Cardiac fibroblast (primary cell): ENCODE results near the gene KRTAP5-3.
"Not testable (repeated sequence)": the region's sequence is repeated elsewhere in the genome, so short reads cannot be mapped to it uniquely, and the experiment has no call there.

Experiments
- DNase-seq, 2 donors: peaks; one replicate each; pipeline versions ENCODE4 v3.0.0 to v3.0.0-alpha.2; 2010; ENCODE audit warnings: low read depth in 2 of 2
- H3K4me3 ChIP-seq, 2 donors: replicated peaks in 1 of 2; 1 replicate in 1 of 2; 2 replicates in 1 of 2; pipeline ENCODE4 v1.5.1; 2011; ENCODE audit warnings: low read depth in 2 of 2, low read length in 2 of 2, mild to moderate bottlenecking in 2 of 2, moderate library complexity in 1 of 2
- CTCF ChIP-seq: IDR thresholded peaks from one replicate; pipeline ENCODE4 v1.5.1; 2011; ENCODE audit warnings: low read depth, mild to moderate bottlenecking, low read length, inconsistent platforms

Gene KRTAP5-3

GRCh38 chr11:1619449-1619848, 11.2 kb upstream of the KRTAP5-3 start:
- no peak overlapping the region for H3K4me3 ChIP-seq
- TF ChIP-seq CTCF = no peak
- peak in 1 of 2 donors; percentile 23 for DNase-seq

GRCh38 chr11:1618231-1618630, 10.0 kb upstream of the KRTAP5-3 start:
- H3K4me3 ChIP-seq = no peak overlapping the region
- no peak for DNase-seq
- no peak for TF ChIP-seq CTCF

- H3K4me3 ChIP-seq, DNase-seq: not testable (repeated sequence)
Measured at GRCh38 chr11:1607901-1608300, 362 bp downstream of the KRTAP5-3 start.

- not testable (repeated sequence) for H3K4me3 ChIP-seq, DNase-seq
Measured at GRCh38 chr11:1607156-1607845, 962 bp downstream of the KRTAP5-3 start.

- DNase-seq, H3K4me3 ChIP-seq: not testable (repeated sequence)
Measured at GRCh38 chr11:1605923-1606322, 2.3 kb downstream of the KRTAP5-3 start.

GRCh38 chr11:1604711-1605110, 3.6 kb downstream of the KRTAP5-3 start:
- DNase-seq = no peak
- no peak overlapping the region for H3K4me3 ChIP-seq
- TF ChIP-seq CTCF = no peak

- no peak for TF ChIP-seq CTCF
- DNase-seq = no peak
- no peak overlapping the region for H3K4me3 ChIP-seq
Measured at GRCh38 chr11:1604181-1604580, 4.1 kb downstream of the KRTAP5-3 start.

- no peak for TF ChIP-seq CTCF
- DNase-seq = no peak
Measured at GRCh38 chr11:1603629-1604028, 4.6 kb downstream of the KRTAP5-3 start.

GRCh38 chr11:1601663-1602062, 6.6 kb downstream of the KRTAP5-3 start:
- not testable (repeated sequence) for DNase-seq, H3K4me3 ChIP-seq

More at GRCh38 chr11:1603629-1604028, 4.6 kb downstream of the KRTAP5-3 start:
- H3K4me3 ChIP-seq = no peak overlapping the region
